Cardiac septum (tissue), 1 donor: ENCODE measurements around the gene ADK. TPM values are rescaled to one million over a fixed set of nuclear protein-coding genes. Genes with fewer than 3 reads are reported as not detected.
"Not testable (repeated sequence)": the region's sequence is repeated elsewhere in the genome, so short reads cannot be mapped to it uniquely, and the experiment has no call there.

Experiments
- DNase-seq: peaks from one replicate; pipeline ENCODE4 v3.0.0-alpha.2; 2020; ENCODE audit warnings: low spot score
- intact Hi-C: fragments of 100-400 bp; cut with DNase I; formaldehyde crosslinking; loops from one replicate; pipeline ENCODE4 v1.14.0; 2022
- total RNA-seq: library from RNA; stranded (reverse); fragmentation: NEBNext Ultra II Directional; extraction: Animal tissue kit (Norgen Biotek cat#: 25700); gene quantifications from one replicate; pipeline ENCODE4 v1.2.1, GENCODE V29; 2021
- donor health status: DM: no; HTN: no; CAD: no.

ADK gene
- total RNA-seq, 1 donor from 2014 or later: 28.0 TPM

DNA sequence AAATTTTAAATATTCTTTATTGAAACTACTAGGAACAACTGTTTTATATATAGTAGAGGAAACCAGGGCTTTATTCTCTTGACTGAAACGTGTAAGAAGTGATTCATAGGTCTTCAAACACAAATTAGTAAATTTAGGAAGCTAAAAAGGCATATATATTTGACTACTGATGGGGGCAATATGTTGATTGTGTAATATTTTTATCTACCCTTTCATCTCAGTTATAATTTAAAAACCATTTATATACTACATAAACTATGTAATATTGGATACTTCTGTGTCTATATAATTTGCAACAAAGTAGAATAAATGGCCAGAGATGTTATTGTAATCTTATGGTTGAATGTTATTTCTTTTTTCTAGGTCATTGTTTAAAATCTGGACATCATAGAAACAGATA is 406.1 kb downstream of the ADK start:
- intact Hi-C loops: no loop called here

DNA sequence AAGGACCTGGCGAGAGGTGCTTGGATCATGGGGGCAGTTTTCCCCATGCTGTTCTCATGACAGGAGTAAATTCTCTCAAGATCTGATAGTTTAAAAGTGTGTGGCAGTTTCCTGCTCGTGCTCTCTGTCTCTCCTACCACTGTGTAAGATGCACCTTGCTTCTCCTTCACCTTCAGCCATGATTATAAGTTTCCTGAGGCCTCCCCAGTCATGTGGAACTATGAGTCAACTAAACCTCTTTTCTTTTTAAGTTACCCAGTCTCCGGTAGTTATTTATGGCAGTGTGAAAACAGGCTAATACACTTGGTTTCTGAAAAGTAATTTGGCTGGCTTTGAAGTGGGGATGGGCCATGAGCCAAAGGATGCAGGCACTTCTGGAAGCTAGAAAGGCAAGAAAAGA is 407.4 kb downstream of the ADK start:
- intact Hi-C loops: no loop called here
- DNase-seq: no peak

More for the DNA sequence above, 406.1 kb downstream of the ADK start:
- DNase-seq: no peak

DNA sequence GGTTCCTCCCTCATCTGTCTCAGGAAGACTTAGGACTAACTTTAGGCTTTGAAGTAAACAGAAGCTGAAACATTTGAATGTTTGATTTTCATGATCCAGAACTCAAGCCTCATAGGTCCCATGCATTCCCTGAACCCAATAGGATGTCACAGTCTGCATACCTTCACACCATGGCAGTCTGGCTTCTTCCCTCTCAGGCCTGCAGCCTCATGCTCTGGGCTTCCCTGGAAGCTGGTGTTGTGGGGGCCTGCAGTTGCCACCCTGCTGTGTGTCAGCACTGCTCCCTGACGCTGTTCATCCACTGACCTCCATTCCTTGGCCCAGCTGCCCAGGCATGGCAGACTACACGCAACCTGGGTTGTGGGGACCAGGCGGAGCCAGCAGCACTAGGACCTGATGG is 407.9 kb downstream of the ADK start:
- DNase-seq: no peak
- intact Hi-C loops: no loop called here

DNA sequence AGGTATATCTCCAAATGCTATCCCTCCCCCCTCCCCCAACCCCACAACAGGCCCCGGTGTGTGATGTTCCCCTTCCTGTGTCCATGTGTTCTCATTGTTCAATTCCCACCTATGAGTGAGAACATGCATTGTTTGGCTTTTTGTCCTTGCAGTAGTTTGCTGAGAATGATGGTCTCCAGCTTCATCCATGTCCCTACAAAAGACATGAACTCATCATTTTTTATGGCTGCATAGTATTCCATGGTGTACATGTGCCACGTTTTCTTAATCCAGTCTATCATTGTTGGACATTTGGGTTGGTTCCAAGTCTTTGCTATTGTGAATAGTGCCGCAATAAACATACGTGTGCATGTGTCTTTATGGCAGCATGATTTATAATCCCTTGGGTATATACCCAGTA is 417.9 kb downstream of the ADK start:
- intact Hi-C loops, DNase-seq: not testable (repeated sequence)

DNA sequence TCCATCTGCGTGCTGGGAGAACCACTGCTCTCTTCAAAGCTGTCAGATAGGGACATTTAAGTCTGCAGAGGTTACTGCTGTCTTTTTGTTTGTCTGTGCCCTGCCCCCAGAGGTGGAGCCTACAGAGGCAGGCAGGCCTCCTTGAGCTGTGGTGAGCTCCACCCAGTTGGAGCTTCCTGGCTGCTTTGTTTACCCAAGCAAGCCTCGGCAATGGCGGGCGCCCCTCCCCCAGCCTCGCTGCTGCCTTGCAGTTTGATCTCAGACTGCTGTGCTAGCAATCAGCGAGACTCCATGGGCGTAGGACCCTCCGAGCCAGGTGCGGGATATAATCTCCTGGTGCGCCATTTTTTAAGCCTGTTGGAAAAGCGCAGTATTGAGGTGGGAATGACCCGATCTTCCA is 422.5 kb downstream of the ADK start:
- intact Hi-C loops, DNase-seq: not testable (repeated sequence)

DNA sequence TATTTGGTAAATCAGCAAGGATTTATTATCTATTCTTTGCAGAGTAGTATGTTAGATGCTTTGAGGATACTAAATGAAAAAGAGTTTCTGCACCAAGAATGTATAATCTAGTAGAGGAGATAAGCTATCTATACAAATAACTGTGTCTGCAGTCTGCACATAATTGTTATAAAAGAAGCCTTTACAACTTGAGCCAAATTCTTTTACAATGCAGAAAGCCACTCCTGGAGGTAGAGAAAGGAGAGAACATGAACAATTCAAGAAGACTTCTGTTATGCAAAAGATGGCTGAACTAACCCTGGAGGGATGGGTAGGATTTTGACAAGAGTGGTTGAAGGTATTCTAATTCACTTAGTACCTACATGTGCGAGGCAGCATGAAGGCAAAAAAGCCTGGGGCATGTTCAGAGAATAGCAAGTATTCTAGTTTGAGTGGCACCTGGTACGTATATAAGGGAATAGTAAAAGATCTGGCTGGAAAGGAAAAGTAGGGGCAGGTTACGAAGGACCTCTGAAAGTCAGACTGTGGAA is 424.2 kb downstream of the ADK start:
- no peak for DNase-seq
- intact Hi-C loops: no loop called here

DNA sequence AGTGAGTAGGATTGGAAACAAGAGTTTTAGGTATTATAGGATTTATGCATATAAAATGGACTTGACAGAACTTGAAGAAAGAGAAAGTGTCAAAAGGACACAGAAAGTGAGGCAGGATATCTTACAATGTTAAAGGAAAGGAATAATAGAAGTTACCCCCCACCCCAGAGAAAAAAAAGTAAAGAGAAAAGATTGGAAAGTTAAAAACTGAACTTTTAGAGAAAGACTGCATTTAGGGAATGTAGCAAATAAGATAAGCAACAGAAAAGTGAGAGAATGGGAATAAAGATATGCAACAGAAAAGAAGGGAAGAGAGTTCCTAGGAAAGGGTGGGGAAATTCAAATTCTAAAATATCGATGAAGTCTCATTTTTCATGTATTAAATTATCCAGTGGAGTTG is 424.9 kb downstream of the ADK start:
- DNase-seq: no peak
- intact Hi-C loops: no loop called here

DNA sequence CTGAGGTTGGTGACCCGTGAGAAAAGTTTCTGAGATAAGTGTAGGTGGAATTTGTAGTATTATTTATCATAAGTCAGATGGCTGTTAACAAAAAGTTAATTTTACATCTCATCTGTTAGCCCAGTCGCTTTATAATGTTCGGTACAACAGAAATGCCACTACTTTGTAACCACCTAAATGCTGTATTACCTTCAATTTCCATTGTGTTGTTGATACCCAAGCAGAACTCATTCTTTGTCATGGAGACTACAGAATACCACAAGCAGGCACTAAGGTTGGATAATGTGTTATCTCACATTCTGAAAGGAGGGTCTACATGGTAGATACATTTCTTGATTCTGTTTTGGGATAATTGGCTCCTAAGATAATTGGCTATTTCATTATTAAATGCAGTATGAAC is 425.6 kb downstream of the ADK start:
- no peak for DNase-seq
- intact Hi-C loops: no loop called here

DNA sequence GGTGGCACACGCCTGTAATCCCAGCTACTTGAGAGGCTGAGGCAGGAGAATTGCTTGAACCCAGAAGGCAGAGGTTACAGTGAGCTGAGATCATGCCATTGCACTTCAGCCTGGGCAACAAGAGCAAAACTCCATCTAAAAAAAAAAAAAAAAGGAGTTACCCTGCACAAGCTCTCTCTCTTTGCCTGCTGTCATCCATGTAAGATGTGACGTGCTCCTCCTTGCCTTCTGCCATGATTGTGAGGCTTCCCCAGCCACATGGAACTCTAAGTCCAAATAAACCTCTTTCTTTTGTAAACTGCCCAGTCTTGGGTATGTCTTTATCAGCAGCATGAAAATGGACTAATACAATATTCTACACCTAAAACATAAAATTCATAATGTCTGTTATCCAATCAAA is 429.4 kb downstream of the ADK start:
- intact Hi-C loops, DNase-seq: not testable (repeated sequence)

DNA sequence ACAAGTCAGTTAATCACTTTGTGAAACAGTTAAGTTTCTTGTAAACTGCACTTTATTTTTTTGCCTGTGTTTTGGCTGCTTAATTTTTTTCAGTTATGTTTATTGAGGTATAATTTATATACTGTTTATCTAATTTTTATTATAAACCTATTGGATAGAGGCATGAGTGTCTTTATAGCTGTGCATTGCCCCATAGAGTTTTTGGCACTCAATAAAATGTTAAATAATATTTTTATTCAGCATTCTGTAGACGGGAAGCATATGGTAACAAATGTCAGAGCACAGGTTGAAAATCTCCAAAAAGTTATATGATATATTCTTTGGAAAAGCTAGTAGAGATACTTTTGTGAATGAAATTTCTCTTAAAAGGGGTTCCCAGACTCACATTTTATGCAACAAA is 431.5 kb downstream of the ADK start:
- intact Hi-C loops: no loop called here
- DNase-seq: no peak

DNA sequence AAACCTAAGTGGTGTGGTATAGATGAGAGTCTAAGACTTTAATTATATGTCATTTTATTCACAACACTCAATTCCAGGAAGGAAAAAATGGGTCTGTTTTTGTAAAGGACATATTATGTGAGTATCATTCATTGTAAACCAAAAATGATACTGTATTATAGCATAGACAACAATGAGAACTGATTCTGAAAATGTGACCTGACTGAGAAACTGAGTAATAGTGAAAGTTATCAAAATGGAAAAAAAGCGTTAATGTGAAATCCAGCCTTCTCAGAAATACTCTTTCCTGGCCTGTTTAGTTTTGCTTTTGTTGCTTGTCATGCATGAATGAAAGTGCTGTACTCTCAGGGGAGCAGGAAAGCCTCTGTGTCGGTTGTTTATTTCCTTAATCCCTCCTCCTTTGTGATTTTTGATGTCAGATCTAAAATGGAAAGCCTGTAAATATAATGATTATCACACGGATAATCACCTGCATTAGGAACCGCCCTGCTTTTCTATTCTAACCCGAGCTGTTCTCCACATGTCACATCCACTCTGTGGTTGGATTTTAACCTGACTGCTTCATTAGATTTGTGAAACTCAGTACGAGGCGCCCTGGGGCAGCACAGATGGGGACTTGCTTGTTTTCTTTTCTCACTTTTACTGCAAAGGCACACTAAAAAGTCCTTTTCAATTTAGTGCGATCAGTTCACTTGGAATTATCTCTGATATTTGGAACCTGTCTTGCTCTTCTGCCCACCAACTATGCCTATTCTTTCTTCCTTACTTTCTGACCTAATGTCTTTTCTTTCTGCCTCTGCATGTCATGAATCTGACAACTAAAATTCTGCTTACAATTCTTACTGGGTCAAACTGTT is 434.4 kb downstream of the ADK start:
- intact Hi-C loops: no loop called here
- DNase-seq: no peak

DNA sequence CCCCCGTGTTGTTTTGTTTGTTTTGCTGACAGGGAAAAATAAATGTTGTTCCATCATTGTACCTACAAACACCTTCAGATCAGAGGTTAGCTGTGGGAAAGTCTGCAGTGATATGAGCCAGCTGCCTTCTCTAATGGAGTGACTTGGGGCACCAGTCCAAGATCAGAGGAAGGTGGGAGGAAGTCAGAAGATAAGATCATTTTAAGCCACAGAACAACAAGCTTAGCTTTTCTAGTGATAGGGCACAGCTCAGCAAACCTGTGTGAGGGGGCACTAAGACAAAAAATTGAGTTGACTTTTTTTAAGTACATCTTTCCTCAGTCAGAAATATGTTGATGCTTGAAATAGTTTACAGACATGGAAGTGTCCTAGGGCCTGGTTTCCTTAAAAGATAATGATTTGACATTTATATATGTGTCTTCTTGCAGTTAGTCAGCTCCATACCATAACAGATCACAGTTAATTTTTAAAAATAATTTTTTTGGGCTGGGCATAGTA is 435.1 kb downstream of the ADK start:
- DNase-seq: no peak
- intact Hi-C loops: no loop called here

DNA sequence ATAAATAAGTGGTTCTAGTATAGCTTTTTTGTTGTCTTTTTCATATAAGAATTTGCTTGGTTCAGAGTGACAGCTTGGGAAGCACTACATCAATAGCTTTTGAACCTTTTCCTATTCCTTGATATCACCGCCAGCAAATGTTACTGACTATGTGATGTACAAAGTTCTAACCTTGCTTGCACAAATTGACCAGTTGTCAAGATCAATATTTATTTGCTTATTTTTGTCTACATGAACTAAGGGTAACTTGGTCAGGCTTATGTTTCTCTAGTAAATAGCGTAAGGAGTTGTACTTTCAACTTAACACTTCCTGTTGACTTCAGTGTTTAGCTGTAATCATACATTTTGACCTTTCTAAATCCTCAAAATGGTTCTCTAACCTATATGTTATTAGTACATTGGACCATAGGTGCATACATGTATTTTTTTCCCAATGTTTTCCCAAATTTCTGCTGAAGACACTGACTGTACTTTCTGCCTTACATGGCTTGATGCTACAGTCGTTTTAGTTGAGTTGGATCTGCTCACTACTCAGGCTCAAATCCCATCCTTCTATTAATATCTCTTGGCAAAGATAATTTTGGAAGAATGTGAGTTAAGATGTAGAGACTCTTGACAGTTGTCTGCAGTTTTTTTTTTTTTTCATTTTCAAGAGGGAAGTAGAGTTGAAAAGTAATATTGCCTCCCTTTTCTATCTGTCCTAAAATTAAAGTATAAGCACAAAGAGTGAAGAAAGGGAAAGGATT is 436.3 kb downstream of the ADK start:
- no peak for DNase-seq
- intact Hi-C loops: no loop called here

DNA sequence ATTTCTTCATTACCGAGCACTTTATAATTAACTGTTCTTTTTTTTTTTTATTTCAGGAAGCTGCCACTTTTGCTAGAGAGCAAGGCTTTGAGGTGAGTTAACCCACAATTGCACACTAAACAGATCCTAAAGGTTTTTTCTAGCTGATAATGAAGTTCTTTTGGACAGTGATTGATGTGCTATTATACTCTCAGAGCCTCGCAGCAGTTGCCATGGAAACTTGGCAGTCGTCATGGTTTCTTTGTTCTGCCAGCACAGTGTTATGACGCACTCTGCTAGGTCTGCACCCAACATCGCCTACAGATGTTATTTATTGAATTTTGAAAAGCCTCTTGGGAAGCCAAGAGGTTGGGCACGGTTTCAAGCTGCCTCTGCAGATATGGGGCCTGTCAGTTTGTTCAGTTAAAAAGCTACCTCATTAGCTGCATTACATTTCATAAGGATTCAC is 438.2 kb downstream of the ADK start:
- DNase-seq: peak; percentile 88
- intact Hi-C loops: no loop called here

DNA sequence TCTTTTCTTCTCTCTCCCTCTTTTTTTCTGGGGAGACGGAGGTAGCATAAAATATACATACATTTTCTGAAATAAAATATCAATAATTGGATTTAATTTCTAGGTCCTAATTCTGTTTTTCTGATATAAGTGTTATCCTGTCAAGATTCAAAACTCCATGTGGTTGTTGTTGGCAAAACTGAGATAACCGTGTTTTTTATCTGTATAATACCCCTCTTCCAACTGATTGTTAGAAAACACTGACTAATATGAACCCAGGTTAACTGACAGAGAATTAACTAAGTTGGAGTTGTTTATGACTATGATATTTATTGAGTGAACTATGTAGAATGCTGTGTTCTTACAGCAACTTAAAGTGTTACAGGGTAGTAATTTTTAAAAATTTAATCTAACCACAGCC is 438.8 kb downstream of the ADK start:
- DNase-seq: no peak
- intact Hi-C loops: loop anchor here (5.0 kb wide), 1 partner anchor 237 kb away; the partner anchor contains the start of gene KAT6B

DNA sequence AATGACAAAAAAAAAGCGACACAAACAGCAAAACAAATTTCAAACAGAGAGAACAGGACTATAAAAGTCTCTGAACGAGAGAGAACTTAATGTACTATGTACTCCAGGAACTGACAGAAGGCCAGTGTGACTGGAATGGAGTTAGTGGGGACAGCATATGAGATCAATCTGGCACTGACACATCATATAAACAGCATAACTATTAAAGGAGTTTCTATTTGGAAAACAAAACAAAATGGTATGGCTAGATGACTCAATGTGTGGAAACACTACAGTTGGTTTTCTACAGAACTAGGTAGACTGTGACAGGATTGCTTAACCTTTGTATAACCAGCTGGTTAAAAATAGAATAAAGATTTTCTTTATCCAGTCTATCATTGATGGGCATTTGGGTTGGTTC is 442.4 kb downstream of the ADK start:
- intact Hi-C loops: loop anchor here (5.0 kb wide), 1 partner anchor 234 kb away; the partner anchor contains the start of gene KAT6B
- DNase-seq: no peak

DNA sequence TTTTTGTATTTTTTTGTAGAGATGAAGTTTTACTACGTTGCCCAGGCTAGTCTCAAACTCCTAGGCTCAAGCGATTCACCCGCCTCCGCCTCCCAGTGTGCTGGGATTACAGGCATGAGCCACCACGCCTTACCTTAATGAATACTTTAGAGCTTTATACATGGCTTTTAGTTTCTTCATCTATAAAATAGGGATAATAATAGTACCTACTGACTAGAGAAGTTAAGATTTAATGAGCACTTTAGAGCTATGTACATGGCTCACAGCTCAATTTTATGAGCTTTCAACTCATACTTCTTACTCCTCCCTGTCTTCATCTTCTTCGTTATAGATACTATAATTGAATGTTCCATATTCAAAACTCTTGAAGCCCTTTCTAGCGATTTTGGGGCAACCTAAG is 445.7 kb downstream of the ADK start:
- DNase-seq: no peak
- intact Hi-C loops: no loop called here

DNA sequence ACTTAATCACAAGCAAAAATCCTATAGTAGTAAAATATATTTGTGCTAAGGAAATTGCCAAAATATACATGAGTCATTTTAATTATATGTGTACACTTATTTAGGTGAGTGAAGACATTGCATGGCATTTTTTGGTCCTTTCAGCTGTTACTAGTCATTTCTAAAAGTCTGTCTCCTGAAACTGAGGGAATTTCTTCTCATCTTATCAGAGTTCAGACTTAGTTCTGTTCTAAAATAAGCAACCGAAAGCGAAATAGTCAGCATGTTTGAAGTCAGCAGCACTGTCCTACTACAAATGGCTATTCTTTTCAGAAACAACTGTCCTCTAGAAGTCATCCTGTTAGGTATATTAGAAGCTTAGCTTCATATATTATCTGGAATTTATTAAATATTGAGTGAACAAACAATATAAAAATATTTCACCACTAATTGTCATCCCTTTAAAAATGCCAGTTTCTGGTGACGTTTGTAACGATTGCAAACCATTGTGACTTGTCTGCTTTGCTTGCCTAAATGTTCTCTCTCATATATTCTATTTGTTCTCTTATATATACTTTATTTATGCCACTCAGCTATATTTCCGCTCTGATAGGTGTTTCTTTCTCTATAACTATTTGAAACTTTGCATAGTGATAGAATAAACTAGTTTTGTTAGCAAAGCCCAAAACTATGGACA is 448.0 kb downstream of the ADK start:
- intact Hi-C loops: no loop called here
- DNase-seq: no peak

DNA sequence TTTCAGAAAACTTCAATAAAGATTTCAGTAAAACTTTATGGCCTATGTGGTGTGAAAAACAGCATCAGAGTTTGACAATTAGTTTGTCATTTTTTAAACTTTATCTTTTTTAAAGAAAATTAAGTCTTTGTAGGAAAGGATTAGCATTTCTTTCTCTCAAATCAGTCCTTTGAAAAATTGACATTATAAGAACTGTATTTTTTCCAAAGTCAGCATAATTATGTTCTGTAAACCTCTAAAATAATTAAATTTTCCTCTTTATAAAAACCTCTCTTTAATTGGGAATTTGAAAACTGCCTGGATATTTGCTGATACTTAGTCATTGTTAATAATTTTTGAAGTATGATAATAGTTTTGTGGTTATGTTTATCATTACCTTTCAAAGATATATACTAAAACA is 448.7 kb downstream of the ADK start:
- DNase-seq: no peak
- intact Hi-C loops: no loop called here

DNA sequence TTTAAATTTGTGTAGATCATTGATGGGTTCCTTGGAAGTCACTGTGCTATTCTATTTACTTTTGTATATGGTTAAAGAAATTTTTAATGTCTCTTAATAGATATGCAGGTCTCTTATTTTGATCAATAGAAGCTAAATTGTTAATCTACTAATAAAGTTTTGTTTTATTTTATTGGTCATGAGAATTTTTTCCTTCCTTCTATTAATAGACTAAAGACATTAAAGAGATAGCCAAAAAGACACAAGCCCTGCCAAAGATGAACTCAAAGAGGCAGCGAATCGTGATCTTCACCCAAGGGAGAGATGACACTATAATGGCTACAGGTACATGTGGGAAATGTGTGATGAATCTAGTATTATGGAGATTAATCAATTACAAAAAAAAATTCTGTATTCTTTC is 449.1 kb downstream of the ADK start:
- intact Hi-C loops: no loop called here
- no peak for DNase-seq
